AG04450 (cell line): ENCODE data around the gene KCNK4. TPM values are rescaled to one million over a fixed set of nuclear protein-coding genes. Genes with fewer than 3 reads are reported as not detected.

Experiments used
- CTCF ChIA-PET: fragments of 300-600, 350-600 bp; formaldehyde crosslinking; extraction: SDS; loops from one replicate; lab custom pipeline; 2022; ENCODE audit warnings: antibody characterized with exemption, inconsistent platforms; lab: Charles Lee
- POLR2A ChIA-PET: fragments of 350-600 bp; formaldehyde crosslinking; extraction: SDS; loops from one replicate; lab custom pipeline; 2021; ENCODE audit warnings: antibody characterized with exemption, inconsistent platforms; lab: Yijun Ruan, JAX
- DNase-seq: peaks from one replicate; pipeline ENCODE4 v3.0.0-alpha.2; 2011; ENCODE audit warnings: low read depth, low spot score
- H3K27ac ChIP-seq: one replicate; pipeline ENCODE4 v1.5.1; 2012; ENCODE audit warnings: low read depth, low read length, control low read depth
- H3K27me3 ChIP-seq: one replicate; pipeline ENCODE4 v1.6.0; 2012; ENCODE audit warnings: low read length; ENCODE audit not compliant: control insufficient read depth, insufficient read depth
- H3K4me3 ChIP-seq: 2 replicates; pipeline ENCODE4 v1.5.1; 2011; ENCODE audit warnings: mild to moderate bottlenecking, low read depth, low read length, control low read depth
- H3K9me3 ChIP-seq: 2 replicates; pipeline ENCODE4 v1.5.1; 2012; ENCODE audit warnings: low read length; ENCODE audit not compliant: control insufficient read depth, insufficient read depth
- CTCF ChIP-seq: IDR thresholded peaks from 2 replicates; pipeline ENCODE4 v1.5.1; 2011; ENCODE audit warnings: low read depth, low read length, control low read depth, inconsistent platforms
- polyA plus RNA-seq: library from polyadenylated mRNA; depleted of rRNA; stranded (reverse); fragments of >200 nt; gene quantifications from 2 replicates; pipeline ENCODE4 v1.2.3, GENCODE V29; 2011

KCNK4 gene
- polyA plus RNA-seq, 1 experiment = not detected

GRCh38 chr11:64283092-64283491 is 8.0 kb upstream of the KCNK4 start:
- ChIA-PET CTCF (interaction anchor here (3.5 to 12.0 kb wide), 2 partner anchors 20 to 72 kb away, joined by 11 to 124 read pairs; partner anchors contain the start of gene CATSPERZ), POLR2A (interaction anchor here (0.9 to 3.7 kb wide), 2 partner anchors 12 to 42 kb away, joined by 3 to 28 read pairs; partner anchors contain the start of gene FKBP2)
- H3K4me3 ChIP-seq = no peak overlapping the region
- no peak for DNase-seq
- TF ChIP-seq CTCF = no peak
- H3K27me3 ChIP-seq = no peaks in the 10 kb centered on the region
- no peak overlapping the region for H3K27ac ChIP-seq
- no peaks in the 10 kb centered on the region for H3K9me3 ChIP-seq

- Histone ChIP-seq H3K9me3 (no peaks in the 10 kb centered on the region), H3K27ac (peak within 1 kb of the TSS; percentile 88), H3K27me3 (no peaks in the 10 kb centered on the region), H3K4me3 (peak within 1 kb of the TSS; percentile 73)
- CTCF ChIA-PET = interaction anchor here (0.6 to 12.0 kb wide), 6 partner anchors 15 to 79 kb away, joined by 3 to 124 read pairs (median 4); partner anchors contain the start of gene CATSPERZ
- POLR2A ChIA-PET = interaction anchor here (0.6 to 3.7 kb wide), 4 partner anchors 14 to 88 kb away, joined by 3 to 28 read pairs (median 6); partner anchors contain the start of gene FKBP2
- DNase-seq = peak; percentile 68
- no peak for TF ChIP-seq CTCF
These were observed 6.8 kb upstream of the KCNK4 start, which contains the start of gene BAD for GRCh38 chr11:64284048-64284961. Gene BAD (minus strand): TSS chr11:64284665. CDS start chr11:64284368, 297 bp downstream.

- Histone ChIP-seq H3K4me3 (peak within 1 kb of the TSS; percentile 73), H3K9me3 (no peaks in the 10 kb centered on the region), H3K27me3 (no peaks in the 10 kb centered on the region), H3K27ac (peak within 1 kb of the TSS; percentile 88)
- ChIA-PET POLR2A (interaction anchor here (0.5 to 3.7 kb wide), 3 partner anchors 15 to 20 kb away, joined by 3 to 28 read pairs (median 5); partner anchors contain the start of gene ESRRA), CTCF (interaction anchor here (0.6 to 12.0 kb wide), 5 partner anchors 14 to 70 kb away, joined by 3 to 124 read pairs (median 3); partner anchors contain the start of gene CATSPERZ)
- TF ChIP-seq CTCF = no peak
- no peak for DNase-seq
These were observed 5.9 kb upstream of the KCNK4 start, which contains the start of gene GPR137 for GRCh38 chr11:64284962-64285884. Gene GPR137 (plus strand): TSS chr11:64285848. CDS start chr11:64286525, 677 bp downstream.

GRCh38 chr11:64285885-64286800 is 5.0 kb upstream of the KCNK4 start:
- DNase-seq = no peak
- H3K27me3 ChIP-seq = peaks cover 8% of the 10 kb centered on the region
- H3K27ac ChIP-seq = peak overlapping the region; percentile 2
- POLR2A ChIA-PET = interaction anchor here (0.6 to 3.7 kb wide), 2 partner anchors 16 to 603 kb away, joined by 10 to 28 read pairs; no protein-coding TSS in a partner anchor
- H3K9me3 ChIP-seq = no peaks in the 10 kb centered on the region
- no peak for TF ChIP-seq CTCF
- CTCF ChIA-PET = interaction anchor here (0.7 to 12.0 kb wide), 3 partner anchors 16 to 69 kb away, joined by 3 to 124 read pairs (median 4); partner anchors contain the start of gene CATSPERZ
- H3K4me3 ChIP-seq = peak overlapping the region; percentile 73
